Fibroblast of lung (primary cell): ENCODE data around the gene ARHGAP42. TPM values are rescaled to one million over a fixed set of nuclear protein-coding genes. Genes with fewer than 3 reads are reported as not detected.

Source experiments
- DNase-seq, 2 donors: peaks; one replicate each; pipeline versions ENCODE4 v3.0.0 to v3.0.0-alpha.2; 2010; ENCODE audit warnings: low read depth in 2 of 2
- H2AFZ ChIP-seq: 2 replicates; pipeline ENCODE4 v1.5.1; 2012; ENCODE audit warnings: low read length, control low read depth, inconsistent platforms
- H3K27ac ChIP-seq: 2 replicates; pipeline ENCODE4 v1.5.1; 2011; ENCODE audit warnings: low read length, control low read depth; ENCODE audit not compliant: insufficient read depth
- H3K27me3 ChIP-seq: 2 replicates; pipeline ENCODE4 v1.5.1; 2011; ENCODE audit warnings: mild to moderate bottlenecking, low read length; ENCODE audit not compliant: control insufficient read depth, insufficient read depth
- H3K36me3 ChIP-seq: 2 replicates; pipeline ENCODE4 v1.5.1; 2011; ENCODE audit warnings: low read length; ENCODE audit not compliant: control insufficient read depth, insufficient read depth
- H3K4me1 ChIP-seq: 2 replicates; pipeline ENCODE4 v1.5.1; 2011; ENCODE audit warnings: low read length; ENCODE audit not compliant: control insufficient read depth, insufficient read depth; ENCODE audit errors: extremely low read depth
- H3K4me2 ChIP-seq: 2 replicates; pipeline ENCODE4 v1.5.1; 2011; ENCODE audit warnings: low read length, control low read depth; ENCODE audit not compliant: insufficient read depth; ENCODE audit errors: extremely low read depth
- H3K4me3 ChIP-seq, 4 experiments: fragments of 200-600 bp in 1 of 4; sonication (generic) in 1 of 4; replicated peaks in 1 of 4; 2 replicates each; pipeline ENCODE4 v1.5.1; 2011 to 2016; ENCODE audit warnings: low read length in 4 of 4, low read depth in 3 of 4, mild to moderate bottlenecking in 3 of 4, control low read depth in 2 of 4, inconsistent platforms in 1 of 4, mixed read lengths in 1 of 4; ENCODE audit not compliant: insufficient read depth in 1 of 4; ENCODE audit errors: control extremely low read depth in 1 of 4
- H3K79me2 ChIP-seq: 2 replicates; pipeline ENCODE4 v1.5.1; 2012; ENCODE audit warnings: mild to moderate bottlenecking, low read length, inconsistent platforms; ENCODE audit not compliant: control insufficient read depth, insufficient read depth
- H3K9ac ChIP-seq: 2 replicates; pipeline ENCODE4 v1.5.1; 2011; ENCODE audit warnings: mild to moderate bottlenecking, low read length, control low read depth; ENCODE audit not compliant: insufficient read depth
- H3K9me3 ChIP-seq: 2 replicates; pipeline ENCODE4 v1.5.1; 2012; ENCODE audit warnings: low read depth, low read length; ENCODE audit not compliant: control insufficient read depth, insufficient read depth
- H4K20me1 ChIP-seq: 2 replicates; pipeline ENCODE4 v1.5.1; 2011; ENCODE audit warnings: low read length; ENCODE audit not compliant: control insufficient read depth, insufficient read depth; ENCODE audit errors: extremely low read depth
- EZH2 ChIP-seq: IDR thresholded peaks from 2 replicates; pipeline ENCODE4 v1.5.1; 2012; ENCODE audit warnings: low read length, control low read depth, mild to moderate bottlenecking; ENCODE audit errors: missing control alignments
- polyA plus RNA-seq, 2 donors: library from polyadenylated mRNA; depleted of rRNA in 1 of 2; stranded (reverse) in 1 of 2; unstranded in 1 of 2; fragments of >200 nt; gene quantifications; 2 replicates each; pipeline ENCODE4 v1.2.1, GENCODE V29; 2011 to 2012; ENCODE audit warnings: missing spikeins in 1 of 2
- total RNA-seq: library from RNA; depleted of rRNA; stranded (reverse); fragments of >200 nt; gene quantifications from 2 replicates; pipeline ENCODE4 v1.2.1, GENCODE V29; 2014
- TF ChIP-seq, protein P1 (sequence below), 2 donors: IDR thresholded peaks in 1 of 2; conservative IDR thresholded peaks in 1 of 2; 1 replicate in 1 of 2; 2 replicates in 1 of 2; pipeline ENCODE4 v1.5.1; 2011 to 2012; ENCODE audit warnings: low read length in 2 of 2, control low read depth in 1 of 2, inconsistent platforms in 1 of 2, low read depth in 1 of 2, mild to moderate bottlenecking in 1 of 2

Gene ARHGAP42
- total and polyA plus RNA-seq, 2 donors (not counting 1 experiment from before 2014, with no cell fraction given), result 8.0 to 13.4 TPM

GRCh38 chr11:100855466-100856067, 168.5 kb downstream of the ARHGAP42 start:
- H3K27me3 ChIP-seq, result no peaks in the 10 kb centered on the region
- no peak overlapping the region for H2AFZ ChIP-seq
- H3K9ac ChIP-seq, result no peak overlapping the region
- H3K9me3 ChIP-seq, result no peaks in the 10 kb centered on the region
- H3K4me3 ChIP-seq, result no peak overlapping the region
- H3K4me2 ChIP-seq, result no peak overlapping the region
- H3K27ac ChIP-seq, result no peak overlapping the region
- TF ChIP-seq EZH2, result no peak
- TF ChIP-seq, protein P1, sequence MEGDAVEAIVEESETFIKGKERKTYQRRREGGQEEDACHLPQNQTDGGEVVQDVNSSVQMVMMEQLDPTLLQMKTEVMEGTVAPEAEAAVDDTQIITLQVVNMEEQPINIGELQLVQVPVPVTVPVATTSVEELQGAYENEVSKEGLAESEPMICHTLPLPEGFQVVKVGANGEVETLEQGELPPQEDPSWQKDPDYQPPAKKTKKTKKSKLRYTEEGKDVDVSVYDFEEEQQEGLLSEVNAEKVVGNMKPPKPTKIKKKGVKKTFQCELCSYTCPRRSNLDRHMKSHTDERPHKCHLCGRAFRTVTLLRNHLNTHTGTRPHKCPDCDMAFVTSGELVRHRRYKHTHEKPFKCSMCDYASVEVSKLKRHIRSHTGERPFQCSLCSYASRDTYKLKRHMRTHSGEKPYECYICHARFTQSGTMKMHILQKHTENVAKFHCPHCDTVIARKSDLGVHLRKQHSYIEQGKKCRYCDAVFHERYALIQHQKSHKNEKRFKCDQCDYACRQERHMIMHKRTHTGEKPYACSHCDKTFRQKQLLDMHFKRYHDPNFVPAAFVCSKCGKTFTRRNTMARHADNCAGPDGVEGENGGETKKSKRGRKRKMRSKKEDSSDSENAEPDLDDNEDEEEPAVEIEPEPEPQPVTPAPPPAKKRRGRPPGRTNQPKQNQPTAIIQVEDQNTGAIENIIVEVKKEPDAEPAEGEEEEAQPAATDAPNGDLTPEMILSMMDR (conservative IDR thresholded peaks at IDR 0.05 in 1 of 2, IDR thresholded peaks at IDR 0.05 in 1 of 2; ENCODE audit: low read depth in 1 of 2, low read length in 2 of 2), result peak; percentile 23 to 49
- H3K79me2 ChIP-seq, result no peaks in the 10 kb centered on the region
- peak; percentile 62 to 79 for DNase-seq
- no peaks in the 10 kb centered on the region for H3K4me1 ChIP-seq
- no peaks in the 10 kb centered on the region for H3K36me3 ChIP-seq
- no peaks in the 10 kb centered on the region for H4K20me1 ChIP-seq

- Histone ChIP-seq H3K27me3 (no peaks in the 10 kb centered on the region), H3K4me2 (no peak overlapping the region), H3K9ac (no peak overlapping the region), H3K36me3 (no peaks in the 10 kb centered on the region), H3K27ac (no peak overlapping the region), H3K9me3 (no peaks in the 10 kb centered on the region), H4K20me1 (no peaks in the 10 kb centered on the region), H3K4me3 (no peak overlapping the region), H3K79me2 (no peaks in the 10 kb centered on the region), H3K4me1 (no peaks in the 10 kb centered on the region), H2AFZ (no peak overlapping the region)
- TF ChIP-seq, protein P1 (conservative IDR thresholded peaks at IDR 0.05 in 1 of 2, IDR thresholded peaks at IDR 0.05 in 1 of 2; ENCODE audit: low read depth in 1 of 2, low read length in 2 of 2), result no peak
- TF ChIP-seq EZH2, result no peak
- peak in 1 of 2 donors; percentile 53 for DNase-seq
These were observed 170.3 kb downstream of the ARHGAP42 start for GRCh38 chr11:100857236-100858005.

DNA sequence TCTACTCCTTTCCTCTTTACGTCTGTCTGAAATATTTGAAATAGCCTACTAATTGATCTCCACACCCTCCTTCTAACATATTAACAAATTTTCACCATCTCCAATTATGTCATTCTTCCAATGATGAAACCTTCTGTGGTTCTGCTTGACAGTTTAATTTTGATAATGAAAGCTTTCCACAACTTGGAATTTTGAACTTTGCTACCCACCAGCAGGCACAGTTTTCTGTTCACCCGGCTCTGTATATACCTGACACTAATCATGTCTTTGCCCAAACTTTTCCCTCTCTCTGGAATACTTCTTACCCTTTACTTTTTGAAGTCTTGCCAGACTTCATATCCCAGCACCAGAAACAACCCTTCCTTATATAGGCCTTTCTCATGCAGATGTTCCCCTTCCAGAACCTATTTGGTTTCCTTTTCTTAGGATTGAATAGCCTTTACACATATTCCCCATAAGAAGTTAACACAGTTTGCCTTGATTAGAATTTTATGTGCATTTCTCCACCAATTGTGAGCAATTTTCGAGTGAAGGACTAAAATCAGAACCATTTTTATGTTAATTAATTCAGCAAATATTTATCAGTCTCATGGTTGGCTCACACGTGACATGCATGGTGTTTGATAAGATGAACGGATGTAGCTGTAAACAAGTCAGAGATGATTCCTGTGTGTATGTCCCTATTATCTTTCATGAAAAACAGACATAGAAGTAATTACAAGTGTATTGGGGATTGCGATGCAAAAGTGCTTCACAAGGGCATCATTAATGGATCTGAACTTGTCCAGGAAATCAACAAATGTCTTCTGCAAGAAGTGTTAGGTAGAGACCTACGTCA, 173.4 kb downstream of the ARHGAP42 start:
- no peak for TF ChIP-seq EZH2
- TF ChIP-seq, protein P1 (conservative IDR thresholded peaks at IDR 0.05 in 1 of 2, IDR thresholded peaks at IDR 0.05 in 1 of 2; ENCODE audit: low read depth in 1 of 2, low read length in 2 of 2), result no peak
- Histone ChIP-seq H3K4me3 (no peak overlapping the region), H3K36me3 (no peaks in the 10 kb centered on the region), H3K9me3 (no peaks in the 10 kb centered on the region), H3K27me3 (no peaks in the 10 kb centered on the region), H4K20me1 (no peaks in the 10 kb centered on the region), H3K4me1 (no peaks in the 10 kb centered on the region), H3K4me2 (no peak overlapping the region), H3K27ac (no peak overlapping the region), H3K79me2 (no peaks in the 10 kb centered on the region), H3K9ac (no peak overlapping the region), H2AFZ (no peak overlapping the region)
- no peak for DNase-seq
